ENCODE data around the gene DDX24.

DDX24 gene

DNA sequence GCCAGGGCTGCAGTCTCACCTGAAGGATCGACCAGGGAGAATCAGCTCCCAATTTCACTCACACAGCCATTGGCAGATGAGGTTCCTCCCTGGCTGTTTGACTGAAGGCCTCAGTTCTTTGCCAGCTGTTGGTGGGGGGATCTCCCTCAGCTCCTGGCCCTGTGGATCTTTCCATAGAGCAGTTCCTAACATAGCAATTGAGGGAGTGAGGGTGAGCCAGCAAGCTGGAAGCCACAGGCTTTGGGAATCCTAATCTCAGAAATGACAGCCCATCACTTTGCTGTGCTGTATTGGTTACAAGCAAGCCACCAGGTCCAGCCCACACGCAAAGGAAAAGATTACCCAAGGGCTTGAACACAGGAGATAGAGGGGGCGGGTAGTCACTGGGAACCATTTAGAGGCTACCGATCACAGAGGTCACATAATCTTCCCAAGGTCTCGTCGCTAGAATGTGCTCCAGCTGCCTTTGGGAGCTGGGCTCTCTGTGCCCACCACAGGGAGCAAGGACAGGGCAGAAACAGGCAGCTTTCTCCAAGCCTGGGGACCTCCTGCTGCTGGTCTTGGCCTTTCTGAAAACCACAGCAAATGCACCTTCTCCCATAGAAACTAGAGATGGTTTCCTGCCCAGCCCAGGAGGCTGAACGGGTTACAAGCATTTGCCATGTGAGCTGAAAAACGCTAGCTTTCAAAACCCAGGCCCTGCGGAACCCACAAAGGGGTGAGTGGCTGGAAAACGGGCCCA, 59.4 kb downstream of the DDX24 start:
- no peaks in the 10 kb centered on the region for H3K27me3 ChIP-seq (ENCODE audit: control insufficient read depth in 1 of 2, insufficient read depth in 2 of 2, low read length in 2 of 2)
- H3K4me3 ChIP-seq (ENCODE audit: low read length in 2 of 2): no peak overlapping the region
- H3K27ac ChIP-seq (ENCODE audit: low read length): no peak overlapping the region
- no peaks in the 10 kb centered on the region for H3K4me1 ChIP-seq (ENCODE audit: control insufficient read depth, insufficient read depth, low read length)
- no peaks in the 10 kb centered on the region for H3K9me3 ChIP-seq (ENCODE audit: control insufficient read depth in 2 of 2, low read length in 2 of 2)
- no peaks in the 10 kb centered on the region for H3K36me3 ChIP-seq (ENCODE audit: control insufficient read depth in 2 of 2, insufficient read depth in 2 of 2, low read length in 2 of 2)
- no peak overlapping the region for H3K9ac ChIP-seq (ENCODE audit: low read length in 2 of 2)

DNA sequence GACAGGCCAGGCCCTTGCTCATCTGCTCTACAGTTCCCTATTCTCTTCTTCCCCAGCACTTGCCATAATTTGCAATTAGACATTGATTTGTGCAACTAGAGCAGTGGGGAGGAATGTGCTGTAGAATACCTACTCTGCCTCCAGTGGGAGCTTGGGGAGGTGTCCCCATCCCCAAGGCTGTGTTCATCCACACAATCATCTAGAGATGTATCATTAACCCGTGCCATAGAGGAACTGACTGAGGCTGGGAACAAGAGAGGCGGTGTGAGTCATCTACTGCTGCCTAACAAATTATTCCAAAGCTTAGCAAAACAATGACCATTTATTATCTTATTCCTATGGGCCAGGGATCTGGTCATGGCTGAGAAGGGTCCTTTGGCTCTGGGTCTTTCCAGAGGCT, 60.0 kb downstream of the DDX24 start:
- Histone ChIP-seq H3K27me3 (ENCODE audit: control insufficient read depth in 1 of 2, insufficient read depth in 2 of 2, low read length in 2 of 2) (no peaks in the 10 kb centered on the region), H3K27ac (ENCODE audit: low read length) (no peak overlapping the region), H3K9me3 (ENCODE audit: control insufficient read depth in 2 of 2, low read length in 2 of 2) (no peaks in the 10 kb centered on the region), H3K36me3 (ENCODE audit: control insufficient read depth in 2 of 2, insufficient read depth in 2 of 2, low read length in 2 of 2) (no peaks in the 10 kb centered on the region), H3K4me3 (ENCODE audit: low read length in 2 of 2) (no peak overlapping the region), H3K4me1 (ENCODE audit: control insufficient read depth, insufficient read depth, low read length) (no peaks in the 10 kb centered on the region), H3K9ac (ENCODE audit: low read length in 2 of 2) (no peak overlapping the region)

DNA sequence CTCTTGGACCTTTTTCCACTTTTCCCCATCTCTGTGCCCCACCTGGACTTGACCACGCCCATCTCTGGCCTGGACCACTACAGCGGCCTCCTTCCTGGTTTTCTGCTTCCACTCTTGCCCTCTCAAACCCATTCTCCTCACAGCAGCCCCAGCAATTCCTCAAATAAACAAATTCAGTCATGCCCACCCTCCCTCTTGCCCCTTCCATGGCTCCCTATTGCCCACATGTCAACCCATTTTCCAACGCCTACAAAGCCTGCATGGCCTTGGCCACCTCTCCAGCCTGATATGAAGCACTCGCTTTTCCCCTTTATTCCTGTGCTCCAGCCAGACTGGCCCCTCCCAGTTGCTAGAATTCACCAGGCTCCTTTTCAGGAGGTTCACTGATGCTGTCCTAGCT, 60.7 kb downstream of the DDX24 start:
- Histone ChIP-seq H3K4me1 (ENCODE audit: control insufficient read depth, insufficient read depth, low read length) (no peaks in the 10 kb centered on the region), H3K9me3 (ENCODE audit: control insufficient read depth in 2 of 2, low read length in 2 of 2) (no peaks in the 10 kb centered on the region), H3K36me3 (ENCODE audit: control insufficient read depth in 2 of 2, insufficient read depth in 2 of 2, low read length in 2 of 2) (no peaks in the 10 kb centered on the region), H3K27me3 (ENCODE audit: control insufficient read depth in 1 of 2, insufficient read depth in 2 of 2, low read length in 2 of 2) (no peaks in the 10 kb centered on the region), H3K4me3 (ENCODE audit: low read length in 2 of 2) (no peak overlapping the region), H3K27ac (ENCODE audit: low read length) (no peak overlapping the region), H3K9ac (ENCODE audit: low read length in 2 of 2) (no peak overlapping the region)

DNA sequence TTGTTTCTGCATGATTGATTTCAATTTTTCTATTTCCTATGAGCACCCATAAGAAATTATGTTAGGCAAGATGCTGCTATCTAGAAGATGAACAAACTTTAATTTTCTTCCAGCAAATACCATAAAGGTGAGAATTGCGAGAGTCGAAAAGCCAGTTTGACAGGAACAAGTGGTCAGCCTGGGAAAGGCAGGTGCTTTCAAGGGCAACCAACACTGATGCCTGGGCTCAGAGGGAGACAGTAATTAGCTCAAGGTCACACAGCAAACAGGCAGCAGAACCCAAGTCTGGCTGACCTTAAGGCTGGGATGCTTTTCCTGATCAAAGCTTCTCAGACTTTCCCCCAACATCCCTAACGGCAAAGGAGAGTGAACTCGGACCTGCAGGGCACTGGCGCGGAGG, 61.7 kb downstream of the DDX24 start:
- no peaks in the 10 kb centered on the region for H3K9me3 ChIP-seq (ENCODE audit: control insufficient read depth in 2 of 2, low read length in 2 of 2)
- H3K4me3 ChIP-seq (ENCODE audit: low read length in 2 of 2): no peak overlapping the region
- no peak overlapping the region for H3K27ac ChIP-seq (ENCODE audit: low read length)
- no peaks in the 10 kb centered on the region for H3K36me3 ChIP-seq (ENCODE audit: control insufficient read depth in 2 of 2, insufficient read depth in 2 of 2, low read length in 2 of 2)
- H3K27me3 ChIP-seq (ENCODE audit: control insufficient read depth in 1 of 2, insufficient read depth in 2 of 2, low read length in 2 of 2): no peaks in the 10 kb centered on the region
- no peak overlapping the region for H3K9ac ChIP-seq (ENCODE audit: low read length in 2 of 2)
- no peaks in the 10 kb centered on the region for H3K4me1 ChIP-seq (ENCODE audit: control insufficient read depth, insufficient read depth, low read length)

DNA sequence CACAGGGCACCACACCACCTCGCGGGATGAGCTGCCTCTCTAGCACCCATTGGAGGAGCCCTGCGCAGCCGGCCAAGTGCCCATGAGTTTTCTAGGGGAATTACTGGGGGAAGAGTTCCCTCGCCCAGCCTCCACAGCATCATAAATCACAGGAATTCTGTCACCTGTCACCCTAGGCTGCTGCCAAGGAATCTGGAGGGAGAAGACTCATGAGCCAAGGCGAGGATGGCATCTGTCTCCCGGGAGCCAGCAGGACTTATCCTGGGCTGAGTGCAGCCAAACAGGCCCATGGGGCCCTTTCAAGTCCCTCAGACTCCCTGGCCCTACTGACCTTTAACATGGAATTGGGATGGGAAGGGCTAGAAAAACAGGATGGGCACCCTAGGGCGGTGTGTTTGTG, 62.7 kb downstream of the DDX24 start:
- H3K4me3 ChIP-seq (ENCODE audit: low read length in 2 of 2): no peak overlapping the region

DNA sequence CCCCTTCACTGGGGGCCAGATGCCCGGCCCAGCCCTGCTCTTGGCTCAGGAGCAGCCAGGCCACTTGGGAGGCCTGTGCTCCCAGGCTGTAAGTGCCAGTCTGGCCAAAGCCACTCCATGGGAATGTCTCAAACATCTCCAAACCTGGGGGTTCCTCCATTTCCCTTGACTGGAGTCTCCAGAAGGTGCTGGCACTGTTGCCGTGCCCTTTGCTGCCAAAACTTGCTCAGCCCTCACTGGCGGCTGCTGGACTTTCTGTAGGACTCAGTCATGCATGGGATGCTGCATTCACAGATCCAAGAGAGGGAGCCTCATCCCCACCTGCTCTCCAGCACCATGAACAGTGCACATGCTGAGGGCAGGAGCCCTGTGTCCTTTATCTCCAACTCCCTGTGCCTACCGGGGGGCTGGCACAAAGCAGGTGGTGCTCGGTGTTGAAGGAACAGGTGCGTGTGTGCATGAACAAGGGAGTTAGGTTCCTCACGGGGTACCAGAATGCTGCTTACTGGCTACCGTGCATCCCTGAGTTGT, 64.5 kb downstream of the DDX24 start:
- Histone ChIP-seq H3K27me3 (ENCODE audit: control insufficient read depth in 1 of 2, insufficient read depth in 2 of 2, low read length in 2 of 2) (no peaks in the 10 kb centered on the region), H3K36me3 (ENCODE audit: control insufficient read depth in 2 of 2, insufficient read depth in 2 of 2, low read length in 2 of 2) (no peaks in the 10 kb centered on the region), H3K9me3 (ENCODE audit: control insufficient read depth in 2 of 2, low read length in 2 of 2) (no peaks in the 10 kb centered on the region), H3K27ac (ENCODE audit: low read length) (no peak overlapping the region), H3K4me3 (ENCODE audit: low read length in 2 of 2) (no peak overlapping the region), H3K4me1 (ENCODE audit: control insufficient read depth, insufficient read depth, low read length) (no peaks in the 10 kb centered on the region), H3K9ac (ENCODE audit: low read length in 2 of 2) (no peak overlapping the region)

More for the DNA sequence above, 62.7 kb downstream of the DDX24 start:
- H3K36me3 ChIP-seq (ENCODE audit: control insufficient read depth in 2 of 2, insufficient read depth in 2 of 2, low read length in 2 of 2): no peaks in the 10 kb centered on the region
- H3K9me3 ChIP-seq (ENCODE audit: control insufficient read depth in 2 of 2, low read length in 2 of 2): no peaks in the 10 kb centered on the region
- H3K27me3 ChIP-seq (ENCODE audit: control insufficient read depth in 1 of 2, insufficient read depth in 2 of 2, low read length in 2 of 2): no peaks in the 10 kb centered on the region
- no peak overlapping the region for H3K9ac ChIP-seq (ENCODE audit: low read length in 2 of 2)
- no peaks in the 10 kb centered on the region for H3K4me1 ChIP-seq (ENCODE audit: control insufficient read depth, insufficient read depth, low read length)
- H3K27ac ChIP-seq (ENCODE audit: low read length): no peak overlapping the region

DNA sequence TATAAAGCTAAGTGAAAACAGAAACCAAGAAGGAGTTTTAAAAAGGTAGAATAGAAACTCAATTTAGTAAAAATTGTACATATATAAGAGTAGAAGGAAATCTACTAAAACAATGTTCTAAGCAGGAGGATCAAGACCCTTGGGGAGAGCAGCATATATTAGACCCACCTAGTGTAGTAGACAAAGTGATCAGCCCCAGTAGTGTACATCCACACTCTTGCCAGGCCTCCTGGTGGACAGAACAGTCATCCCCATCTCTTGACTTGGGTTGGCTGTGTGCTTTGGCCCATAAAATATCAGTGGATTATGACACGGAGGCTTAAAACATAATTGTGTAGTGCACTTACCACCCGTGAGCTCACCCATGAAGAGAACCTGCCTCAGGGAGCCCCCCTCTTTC, 65.8 kb downstream of the DDX24 start:
- H3K36me3 ChIP-seq (ENCODE audit: control insufficient read depth in 2 of 2, insufficient read depth in 2 of 2, low read length in 2 of 2): no peaks in the 10 kb centered on the region
- H3K4me3 ChIP-seq (ENCODE audit: low read length in 2 of 2): no peak overlapping the region
- H3K9me3 ChIP-seq (ENCODE audit: control insufficient read depth in 2 of 2, low read length in 2 of 2): no peaks in the 10 kb centered on the region
- peaks cover 0 to 2% of the 10 kb centered on the region in 2 donors for H3K27me3 ChIP-seq (ENCODE audit: control insufficient read depth in 1 of 2, insufficient read depth in 2 of 2, low read length in 2 of 2)
- no peak overlapping the region for H3K9ac ChIP-seq (ENCODE audit: low read length in 2 of 2)
- no peak overlapping the region for H3K27ac ChIP-seq (ENCODE audit: low read length)
- no peaks in the 10 kb centered on the region for H3K4me1 ChIP-seq (ENCODE audit: control insufficient read depth, insufficient read depth, low read length)

DNA sequence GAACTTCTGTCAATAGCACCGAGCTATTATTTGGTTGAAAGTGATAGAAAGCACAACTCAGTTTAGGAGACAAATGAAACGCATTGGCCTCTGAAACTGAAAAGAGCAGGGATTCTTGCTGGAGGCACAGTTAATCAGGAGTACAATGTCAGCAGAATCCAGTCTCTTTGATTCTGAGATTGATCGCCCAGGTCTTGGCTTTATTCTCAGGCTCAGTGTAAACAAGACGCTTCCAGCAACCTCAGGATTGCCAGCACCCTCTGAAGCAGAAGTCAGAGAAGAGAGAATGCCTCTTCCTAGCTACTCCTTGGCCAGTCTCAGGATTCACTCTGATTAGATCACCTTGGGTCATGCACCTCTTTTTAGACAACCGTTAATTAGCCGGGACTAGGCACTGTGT, 66.6 kb downstream of the DDX24 start:
- Histone ChIP-seq H3K27ac (ENCODE audit: low read length) (no peak overlapping the region), H3K9me3 (ENCODE audit: control insufficient read depth in 2 of 2, low read length in 2 of 2) (no peaks in the 10 kb centered on the region), H3K9ac (ENCODE audit: low read length in 2 of 2) (no peak overlapping the region), H3K27me3 (ENCODE audit: control insufficient read depth in 1 of 2, insufficient read depth in 2 of 2, low read length in 2 of 2) (peaks cover 0 to 2% of the 10 kb centered on the region in 2 donors), H3K4me3 (ENCODE audit: low read length in 2 of 2) (no peak overlapping the region), H3K36me3 (ENCODE audit: control insufficient read depth in 2 of 2, insufficient read depth in 2 of 2, low read length in 2 of 2) (no peaks in the 10 kb centered on the region), H3K4me1 (ENCODE audit: control insufficient read depth, insufficient read depth, low read length) (peaks cover 3% of the 10 kb centered on the region)

DNA sequence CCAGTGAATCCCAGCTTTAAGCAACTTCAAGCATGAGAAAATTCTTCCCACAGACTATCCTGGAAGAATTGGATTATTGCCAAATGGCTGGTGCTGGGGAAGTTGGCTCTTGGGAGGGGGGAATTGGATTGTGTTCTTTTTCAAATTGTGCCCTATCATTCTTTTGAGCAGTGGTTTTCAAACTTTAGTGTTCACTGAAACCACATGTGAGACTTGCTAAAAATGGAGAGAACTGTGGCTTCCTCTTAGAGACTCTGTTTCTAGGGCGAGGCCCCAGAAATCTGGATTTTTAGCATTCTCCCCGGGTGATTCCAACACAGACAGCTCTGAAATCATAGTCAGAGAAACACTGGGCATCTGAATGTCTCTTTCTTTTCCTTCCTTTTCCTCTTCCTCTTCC, 69.2 kb downstream of the DDX24 start:
- no peak overlapping the region for H3K27ac ChIP-seq (ENCODE audit: low read length)
- peaks cover 0 to 2% of the 10 kb centered on the region in 2 donors for H3K27me3 ChIP-seq (ENCODE audit: control insufficient read depth in 1 of 2, insufficient read depth in 2 of 2, low read length in 2 of 2)
- peaks cover 3% of the 10 kb centered on the region for H3K4me1 ChIP-seq (ENCODE audit: control insufficient read depth, insufficient read depth, low read length)
- H3K9me3 ChIP-seq (ENCODE audit: control insufficient read depth in 2 of 2, low read length in 2 of 2): no peaks in the 10 kb centered on the region
- H3K4me3 ChIP-seq (ENCODE audit: low read length in 2 of 2): no peak overlapping the region
- H3K9ac ChIP-seq (ENCODE audit: low read length in 2 of 2): no peak overlapping the region
- no peaks in the 10 kb centered on the region for H3K36me3 ChIP-seq (ENCODE audit: control insufficient read depth in 2 of 2, insufficient read depth in 2 of 2, low read length in 2 of 2)

DNA sequence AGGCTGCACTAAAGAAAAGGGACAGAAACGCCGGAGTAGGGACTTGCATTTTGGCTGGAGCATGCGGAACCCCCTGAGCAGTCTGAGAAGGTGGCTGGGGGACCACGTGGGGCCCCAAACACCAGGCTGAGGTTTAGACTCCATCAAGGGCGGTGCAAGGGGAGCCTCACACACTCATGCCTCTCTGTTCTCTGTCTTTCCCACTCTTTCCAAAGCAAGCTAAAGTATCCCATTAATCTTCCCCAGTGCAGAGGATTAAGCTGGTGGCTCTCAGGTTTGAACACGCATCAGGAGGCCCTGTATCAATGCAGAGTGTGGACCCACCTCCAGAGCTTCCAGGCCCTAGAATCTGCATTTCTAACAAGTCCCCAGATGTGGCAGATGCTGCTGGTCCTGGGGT, 70.4 kb downstream of the DDX24 start:
- no peak overlapping the region for H3K4me3 ChIP-seq (ENCODE audit: low read length in 2 of 2)
- H3K4me1 ChIP-seq (ENCODE audit: control insufficient read depth, insufficient read depth, low read length): peaks cover 3% of the 10 kb centered on the region
- no peaks in the 10 kb centered on the region for H3K36me3 ChIP-seq (ENCODE audit: control insufficient read depth in 2 of 2, insufficient read depth in 2 of 2, low read length in 2 of 2)
- H3K9me3 ChIP-seq (ENCODE audit: control insufficient read depth in 2 of 2, low read length in 2 of 2): no peaks in the 10 kb centered on the region
- no peak overlapping the region for H3K27ac ChIP-seq (ENCODE audit: low read length)
- H3K27me3 ChIP-seq (ENCODE audit: control insufficient read depth in 1 of 2, insufficient read depth in 2 of 2, low read length in 2 of 2): peaks cover 0 to 2% of the 10 kb centered on the region in 2 donors
- no peak overlapping the region for H3K9ac ChIP-seq (ENCODE audit: low read length in 2 of 2)

DNA sequence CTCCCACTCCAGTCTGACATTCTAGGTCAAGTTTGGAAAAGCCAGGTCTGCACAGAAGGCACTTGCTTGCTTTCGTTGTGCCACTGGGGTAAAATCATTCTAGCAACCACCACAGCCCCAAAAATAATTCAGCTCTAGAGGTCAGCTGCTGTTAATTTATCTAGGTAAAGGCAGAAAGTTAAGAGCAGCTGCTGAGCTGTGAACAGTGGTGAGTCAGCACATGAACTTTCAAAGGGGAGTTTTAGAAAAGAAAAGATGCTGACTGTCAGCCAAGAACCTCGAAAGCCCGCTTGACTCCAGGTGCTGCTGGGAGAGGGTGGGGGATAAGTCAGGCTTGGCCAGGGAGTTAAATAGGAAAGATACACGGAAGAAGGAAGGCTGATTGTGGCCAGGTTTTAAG, 71.2 kb downstream of the DDX24 start:
- Histone ChIP-seq H3K9me3 (ENCODE audit: control insufficient read depth in 2 of 2, low read length in 2 of 2) (no peaks in the 10 kb centered on the region), H3K9ac (ENCODE audit: low read length in 2 of 2) (no peak overlapping the region), H3K4me3 (ENCODE audit: low read length in 2 of 2) (no peak overlapping the region), H3K27me3 (ENCODE audit: control insufficient read depth in 1 of 2, insufficient read depth in 2 of 2, low read length in 2 of 2) (peaks cover 0 to 2% of the 10 kb centered on the region in 2 donors), H3K27ac (ENCODE audit: low read length) (no peak overlapping the region), H3K4me1 (ENCODE audit: control insufficient read depth, insufficient read depth, low read length) (peaks cover 3% of the 10 kb centered on the region), H3K36me3 (ENCODE audit: control insufficient read depth in 2 of 2, insufficient read depth in 2 of 2, low read length in 2 of 2) (no peaks in the 10 kb centered on the region)

All from stomach smooth muscle (tissue), 2 donors.